DND-41 (cell line): ENCODE measurements around the gene GRIN2A.

ENCODE experiments used
- ATAC-seq: fragments of 200-7000 bp; cut with Tn5 transposase; 3 replicates; pipeline ENCODE4 v1.9.1; 2021; ENCODE audit warnings: low read depth; ENCODE audit not compliant: insufficient read depth
- DNase-seq: peaks from one replicate; pipeline ENCODE4 v3.0.0-alpha.2; 2020
- H2AFZ ChIP-seq: 2 replicates; pipeline ENCODE4 v1.6.0; 2012; ENCODE audit warnings: low read depth, low read length
- H3K27ac ChIP-seq: 2 replicates; pipeline ENCODE4 v1.5.1; 2012; ENCODE audit warnings: low read length, inconsistent platforms
- H3K27me3 ChIP-seq: fragments of 200-600 bp; sonication (generic); 2 replicates; pipeline ENCODE4 v1.6.0; 2012; ENCODE audit warnings: low read length, mild to moderate bottlenecking, inconsistent platforms; ENCODE audit not compliant: insufficient read depth, poor library complexity
- H3K36me3 ChIP-seq: 2 replicates; pipeline ENCODE4 v1.5.1; 2012; ENCODE audit warnings: low read length, inconsistent platforms; ENCODE audit not compliant: insufficient read depth
- H3K4me1 ChIP-seq: 2 replicates; pipeline ENCODE4 v1.5.1; 2012; ENCODE audit warnings: mild to moderate bottlenecking, low read length; ENCODE audit not compliant: insufficient read depth
- H3K4me2 ChIP-seq: 2 replicates; pipeline ENCODE4 v1.6.0; 2012; ENCODE audit warnings: mild to moderate bottlenecking, moderate library complexity, low read length, inconsistent platforms; ENCODE audit not compliant: insufficient read depth
- H3K4me3 ChIP-seq, 2 experiments: fragments of 200-600 bp in 1 of 2; shearing (Covaris generic) in 1 of 2; 2 replicates each; pipeline ENCODE4 v1.5.1; 2012 to 2016; ENCODE audit warnings: inconsistent platforms in 2 of 2, low read length in 2 of 2, mild to moderate bottlenecking in 2 of 2, low read depth in 1 of 2, moderate library complexity in 1 of 2
- H3K79me2 ChIP-seq: 2 replicates; pipeline ENCODE4 v1.6.0; 2012; ENCODE audit warnings: low read length, inconsistent platforms; ENCODE audit not compliant: insufficient read depth
- H3K9ac ChIP-seq: 2 replicates; pipeline ENCODE4 v1.6.0; 2012; ENCODE audit warnings: low read depth, mild to moderate bottlenecking, inconsistent platforms, low read length, moderate library complexity
- H3K9me3 ChIP-seq: 2 replicates; pipeline ENCODE4 v1.5.1; 2012; ENCODE audit warnings: low read length, moderate library complexity, mild to moderate bottlenecking, inconsistent platforms; ENCODE audit not compliant: insufficient read depth, severe bottlenecking
- H4K20me1 ChIP-seq: 2 replicates; pipeline ENCODE4 v1.6.0; 2012; ENCODE audit warnings: low read length; ENCODE audit not compliant: insufficient read depth
- CTCF ChIP-seq: IDR thresholded peaks from 2 replicates; pipeline ENCODE4 v1.5.1; 2012; ENCODE audit warnings: borderline replicate concordance, low read length, moderate library complexity, mild to moderate bottlenecking; ENCODE audit not compliant: poor library complexity, severe bottlenecking; ENCODE audit errors: extremely low read depth
- EZH2 ChIP-seq: IDR thresholded peaks from 3 replicates; pipeline ENCODE4 v1.6.1; 2012; ENCODE audit warnings: borderline replicate concordance, low read depth, mild to moderate bottlenecking, moderate library complexity, low read length, inconsistent platforms; ENCODE audit not compliant: severe bottlenecking

The GRIN2A gene

GRCh38 chr16:9847146-9847545 lies 335.1 kb downstream of the GRIN2A start:
- no peak for DNase-seq
- no peak overlapping the region for H2AFZ ChIP-seq

GRCh38 chr16:9846362-9847099 lies 335.7 kb downstream of the GRIN2A start:
- H3K9ac ChIP-seq, result no peak overlapping the region
- no peak overlapping the region for H3K4me2 ChIP-seq
- no peak for TF ChIP-seq CTCF
- no peak for TF ChIP-seq EZH2
- no peaks in the 10 kb centered on the region for H3K79me2 ChIP-seq
- H2AFZ ChIP-seq, result no peak overlapping the region
- DNase-seq (no peak), ATAC-seq (no peak)
- H3K27me3 ChIP-seq, result no peaks in the 10 kb centered on the region
- no peak overlapping the region for H3K27ac ChIP-seq
- H3K4me3 ChIP-seq, result no peak overlapping the region
- H3K9me3 ChIP-seq, result no peaks in the 10 kb centered on the region
- H4K20me1 ChIP-seq, result no peaks in the 10 kb centered on the region
- no peaks in the 10 kb centered on the region for H3K4me1 ChIP-seq
- no peaks in the 10 kb centered on the region for H3K36me3 ChIP-seq

More at GRCh38 chr16:9847146-9847545, 335.1 kb downstream of the GRIN2A start:
- Histone ChIP-seq H3K9ac (no peak overlapping the region), H3K4me3 (no peak overlapping the region), H3K27ac (no peak overlapping the region), H4K20me1 (no peaks in the 10 kb centered on the region), H3K4me2 (no peak overlapping the region), H3K9me3 (no peaks in the 10 kb centered on the region), H3K79me2 (no peaks in the 10 kb centered on the region), H3K4me1 (no peaks in the 10 kb centered on the region), H3K36me3 (no peaks in the 10 kb centered on the region), H3K27me3 (no peaks in the 10 kb centered on the region)
- no peak for ATAC-seq
- TF ChIP-seq CTCF (no peak), EZH2 (no peak)

- Histone ChIP-seq H3K4me3 (no peak overlapping the region), H3K9me3 (no peaks in the 10 kb centered on the region), H3K27me3 (no peaks in the 10 kb centered on the region), H3K79me2 (no peaks in the 10 kb centered on the region), H3K4me1 (no peaks in the 10 kb centered on the region), H4K20me1 (no peaks in the 10 kb centered on the region), H3K9ac (no peak overlapping the region), H2AFZ (no peak overlapping the region), H3K27ac (no peak overlapping the region), H3K4me2 (no peak overlapping the region), H3K36me3 (no peaks in the 10 kb centered on the region)
- ATAC-seq (no peak), DNase-seq (no peak)
- TF ChIP-seq CTCF (no peak), EZH2 (no peak)
These were observed 336.4 kb downstream of the GRIN2A start for GRCh38 chr16:9845661-9846361.
